ENCODE measurements around the gene C8A. TPM values are rescaled to one million over a fixed set of nuclear protein-coding genes. Genes with fewer than 3 reads are reported as not detected.

The C8A gene
- total and polyA plus RNA-seq, 12 donors = 0.09 TPM; not detected in 11

DNA sequence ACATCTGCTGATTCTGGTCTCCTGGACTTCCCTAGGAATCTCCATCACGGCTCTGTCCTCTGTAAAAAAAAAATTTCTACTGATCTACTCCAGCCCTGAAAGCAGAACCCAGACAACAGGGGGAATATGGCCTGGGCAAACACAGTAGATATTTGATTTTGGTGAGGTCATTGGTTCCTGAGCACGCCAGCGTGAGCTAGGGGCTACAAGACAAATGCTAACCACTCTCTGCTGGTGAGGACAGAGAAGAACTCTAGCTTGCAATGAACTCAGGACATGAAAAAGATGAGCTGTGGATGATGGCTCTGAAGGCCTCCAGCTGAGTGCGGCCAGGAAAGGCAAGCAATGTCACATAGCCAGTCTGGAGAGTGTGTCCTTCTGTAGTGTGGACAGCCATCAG, 18.2 kb upstream of the C8A start:
- peaks cover 0 to 5% (median 0%) of the 10 kb centered on the region in 9 donors for H3K4me1 ChIP-seq
- peaks cover 0 to 4% (median 0%) of the 10 kb centered on the region in 7 donors for H3K27me3 ChIP-seq
- H3K36me3 ChIP-seq = no peaks in the 10 kb centered on the region
- DNase-seq = no peak
- TF ChIP-seq, protein P1, sequence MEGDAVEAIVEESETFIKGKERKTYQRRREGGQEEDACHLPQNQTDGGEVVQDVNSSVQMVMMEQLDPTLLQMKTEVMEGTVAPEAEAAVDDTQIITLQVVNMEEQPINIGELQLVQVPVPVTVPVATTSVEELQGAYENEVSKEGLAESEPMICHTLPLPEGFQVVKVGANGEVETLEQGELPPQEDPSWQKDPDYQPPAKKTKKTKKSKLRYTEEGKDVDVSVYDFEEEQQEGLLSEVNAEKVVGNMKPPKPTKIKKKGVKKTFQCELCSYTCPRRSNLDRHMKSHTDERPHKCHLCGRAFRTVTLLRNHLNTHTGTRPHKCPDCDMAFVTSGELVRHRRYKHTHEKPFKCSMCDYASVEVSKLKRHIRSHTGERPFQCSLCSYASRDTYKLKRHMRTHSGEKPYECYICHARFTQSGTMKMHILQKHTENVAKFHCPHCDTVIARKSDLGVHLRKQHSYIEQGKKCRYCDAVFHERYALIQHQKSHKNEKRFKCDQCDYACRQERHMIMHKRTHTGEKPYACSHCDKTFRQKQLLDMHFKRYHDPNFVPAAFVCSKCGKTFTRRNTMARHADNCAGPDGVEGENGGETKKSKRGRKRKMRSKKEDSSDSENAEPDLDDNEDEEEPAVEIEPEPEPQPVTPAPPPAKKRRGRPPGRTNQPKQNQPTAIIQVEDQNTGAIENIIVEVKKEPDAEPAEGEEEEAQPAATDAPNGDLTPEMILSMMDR (IDR thresholded peaks at IDR 0.05) = no peak
- ATAC-seq = no peak
- no peak overlapping the region for H3K27ac ChIP-seq
- WGBS, 2 donors = 86 to 91% methylated on average over 4 of the region's 4 CpGs
- intact Hi-C loops (cut with DNase I) = loop anchor here in 9 of 10 donors (5.0 to 10.0 kb wide), 11 partner anchors 128 to 1818 kb away; partner anchors contain the start of genes C8B (in 1 of the 9) and DAB1 (in 1 of the 9)
- H3K4me3 ChIP-seq = no peak overlapping the region
- peaks cover 0 to 11% (median 0%) of the 10 kb centered on the region in 11 donors for H3K9me3 ChIP-seq

DNA sequence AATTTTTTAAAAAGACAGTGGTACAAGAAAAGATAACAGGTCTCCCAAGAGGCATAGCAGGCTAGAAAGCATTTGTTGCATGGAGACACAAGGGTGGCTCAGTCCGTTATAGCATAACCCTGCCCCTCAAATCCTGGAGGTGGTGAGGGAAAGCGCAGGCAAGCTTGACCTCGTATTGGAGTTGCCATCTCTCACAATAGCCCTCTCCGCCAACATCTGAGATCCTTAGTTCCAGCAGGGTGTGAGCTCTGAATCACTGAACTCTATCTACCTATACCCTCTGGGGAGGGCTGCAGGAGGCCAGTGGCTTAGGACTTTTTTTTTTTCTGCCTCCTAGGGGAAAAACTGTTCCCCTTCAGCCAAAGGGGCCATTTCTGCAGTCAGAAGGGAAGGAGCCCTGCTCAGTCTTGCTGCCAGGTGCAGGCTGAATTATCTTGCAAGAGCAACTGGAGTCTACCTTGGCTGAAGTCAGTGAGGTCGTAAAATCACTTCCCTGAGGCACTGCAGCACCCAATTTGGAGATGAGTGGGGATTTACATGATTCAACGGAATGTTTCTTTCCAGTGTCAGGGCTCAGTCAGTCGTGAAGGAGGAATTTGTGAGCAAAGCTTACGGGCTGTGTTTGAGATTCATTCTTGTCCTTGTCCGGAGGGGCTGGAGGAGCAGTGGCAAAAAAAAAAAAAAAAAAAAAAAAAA, 17.2 kb upstream of the C8A start:
- intact Hi-C loops (cut with DNase I) = loop anchor here in 9 of 10 donors (5.0 to 10.0 kb wide), 11 partner anchors 127 to 1817 kb away; partner anchors contain the start of genes C8B (in 1 of the 9) and DAB1 (in 1 of the 9)
- TF ChIP-seq, protein P1 (IDR thresholded peaks at IDR 0.05) = no peak

DNA sequence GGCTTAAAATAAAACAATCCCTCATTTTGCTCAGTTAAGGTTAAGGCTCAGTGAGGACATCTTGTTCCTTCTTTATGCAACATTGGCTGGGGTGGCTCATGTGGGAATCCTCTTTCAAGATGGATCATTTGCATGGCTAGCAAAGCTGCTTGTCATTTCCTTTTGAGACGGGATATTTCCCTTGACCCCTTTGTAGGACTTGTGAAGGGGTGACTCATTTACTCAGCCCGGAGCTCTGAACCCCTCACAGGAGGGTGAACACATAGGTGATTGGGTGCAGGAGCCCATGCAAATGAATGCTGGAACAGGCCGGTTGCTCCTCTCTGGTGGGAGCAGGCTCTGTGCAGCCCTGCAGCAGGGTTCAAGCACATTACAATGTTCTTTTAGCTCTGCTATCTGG, 15.8 kb upstream of the C8A start:
- intact Hi-C loops (cut with DNase I) = loop anchor here in 9 of 10 donors (5.0 to 10.0 kb wide), 11 partner anchors 126 to 1816 kb away; partner anchors contain the start of genes C8B (in 1 of the 9) and DAB1 (in 1 of the 9)

More for the DNA sequence above, 17.2 kb upstream of the C8A start:
- DNase-seq (no peak), ATAC-seq (no peak)
- peaks cover 0 to 11% (median 0%) of the 10 kb centered on the region in 11 donors for H3K9me3 ChIP-seq
- H3K36me3 ChIP-seq = no peaks in the 10 kb centered on the region
- no peak overlapping the region for H3K4me3 ChIP-seq
- H3K4me1 ChIP-seq = peaks cover 0 to under 1% (median 0%) of the 10 kb centered on the region in 9 donors
- peaks cover 0 to 4% (median 0%) of the 10 kb centered on the region in 7 donors for H3K27me3 ChIP-seq
- 72 to 75% methylated on average over 9 of the region's 9 CpGs for WGBS, 2 donors
- H3K27ac ChIP-seq = no peak overlapping the region

DNA sequence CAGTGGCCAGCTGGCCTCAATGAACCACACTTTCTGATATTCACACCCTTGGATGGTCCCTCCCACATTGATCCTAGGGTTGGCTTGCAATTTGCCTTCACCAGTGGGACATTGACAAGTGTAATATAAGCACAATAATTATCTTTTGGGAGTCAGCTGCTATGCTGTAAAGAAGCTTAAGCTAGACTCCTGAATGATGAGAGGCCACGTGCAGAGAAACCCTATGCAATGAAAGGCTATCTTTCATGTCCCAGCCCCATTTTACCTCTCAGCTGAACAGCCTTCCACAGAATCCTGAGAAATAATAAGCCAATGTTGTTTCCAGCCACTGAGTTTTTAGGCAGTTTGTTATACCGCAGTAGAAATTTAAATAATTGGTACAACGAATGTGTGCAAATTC, 11.1 kb upstream of the C8A start:
- DNase-seq (no peak), ATAC-seq (no peak)

More for the DNA sequence above, 15.8 kb upstream of the C8A start:
- Histone ChIP-seq H3K27ac (no peak overlapping the region), H3K27me3 (peaks cover 0 to 4% (median 0%) of the 10 kb centered on the region in 7 donors), H3K4me3 (no peak overlapping the region), H3K36me3 (no peaks in the 10 kb centered on the region), H3K4me1 (no peaks in the 10 kb centered on the region), H3K9me3 (peaks cover 0 to 11% (median 0%) of the 10 kb centered on the region in 11 donors)
- ATAC-seq = no peak
- no peak for DNase-seq
- TF ChIP-seq, protein P1 (IDR thresholded peaks at IDR 0.05) = no peak
- WGBS, 2 donors = 69 to 80% methylated on average over 3 of the region's 3 CpGs

More for the DNA sequence above, 11.1 kb upstream of the C8A start:
- intact Hi-C loops (cut with DNase I) = no loop called here
- TF ChIP-seq, protein P1 (IDR thresholded peaks at IDR 0.05) = no peak
- H3K27me3 ChIP-seq = peaks cover 0 to 10% (median 0%) of the 10 kb centered on the region in 7 donors
- H3K27ac ChIP-seq = no peak overlapping the region
- WGBS, 2 donors = 91% methylated on average over 3 of the region's 3 CpGs
- no peaks in the 10 kb centered on the region for H3K4me1 ChIP-seq
- H3K36me3 ChIP-seq = no peaks in the 10 kb centered on the region
- peaks cover 0 to 11% (median 0%) of the 10 kb centered on the region in 11 donors for H3K9me3 ChIP-seq
- H3K4me3 ChIP-seq = no peak overlapping the region

Data from heart right ventricle (tissue), 16 donors.